GM12875 (cell line): Measurements from ENCODE around the gene DAPK1.

Experiments used
- H3K4me3 ChIP-seq: one replicate; pipeline ENCODE4 v1.5.1; 2011; ENCODE audit warnings: low read depth, low read length, control low read depth
- TF ChIP-seq, protein P1 (sequence below): IDR thresholded peaks from 2 replicates; pipeline ENCODE4 v1.5.1; 2011; ENCODE audit warnings: low read depth, mild to moderate bottlenecking, control low read depth, inconsistent platforms, low read length, moderate library complexity, borderline replicate concordance; ENCODE audit not compliant: insufficient read depth

DAPK1 gene

DNA sequence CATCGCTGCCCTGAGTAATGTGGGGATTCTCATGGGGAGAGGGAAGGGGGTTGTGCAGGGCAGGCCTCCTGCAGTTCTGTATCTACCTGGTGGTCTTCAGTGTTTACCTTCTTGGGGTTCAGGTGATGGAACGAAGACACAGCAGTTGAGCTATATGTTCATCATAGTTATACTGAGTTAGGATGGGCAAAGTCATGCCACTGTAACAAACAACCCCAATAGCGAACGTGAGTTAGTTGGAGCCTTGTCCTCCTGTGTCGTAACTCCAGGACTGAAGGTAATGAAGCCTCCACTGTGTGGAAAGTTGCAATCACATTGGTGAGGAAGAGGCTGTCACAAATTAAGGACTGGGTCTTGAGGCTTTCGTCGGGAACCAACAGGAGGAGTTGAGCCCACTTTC, 64.4 kb downstream of the DAPK1 start:
- no peak overlapping the region for H3K4me3 ChIP-seq
- TF ChIP-seq, protein P1, sequence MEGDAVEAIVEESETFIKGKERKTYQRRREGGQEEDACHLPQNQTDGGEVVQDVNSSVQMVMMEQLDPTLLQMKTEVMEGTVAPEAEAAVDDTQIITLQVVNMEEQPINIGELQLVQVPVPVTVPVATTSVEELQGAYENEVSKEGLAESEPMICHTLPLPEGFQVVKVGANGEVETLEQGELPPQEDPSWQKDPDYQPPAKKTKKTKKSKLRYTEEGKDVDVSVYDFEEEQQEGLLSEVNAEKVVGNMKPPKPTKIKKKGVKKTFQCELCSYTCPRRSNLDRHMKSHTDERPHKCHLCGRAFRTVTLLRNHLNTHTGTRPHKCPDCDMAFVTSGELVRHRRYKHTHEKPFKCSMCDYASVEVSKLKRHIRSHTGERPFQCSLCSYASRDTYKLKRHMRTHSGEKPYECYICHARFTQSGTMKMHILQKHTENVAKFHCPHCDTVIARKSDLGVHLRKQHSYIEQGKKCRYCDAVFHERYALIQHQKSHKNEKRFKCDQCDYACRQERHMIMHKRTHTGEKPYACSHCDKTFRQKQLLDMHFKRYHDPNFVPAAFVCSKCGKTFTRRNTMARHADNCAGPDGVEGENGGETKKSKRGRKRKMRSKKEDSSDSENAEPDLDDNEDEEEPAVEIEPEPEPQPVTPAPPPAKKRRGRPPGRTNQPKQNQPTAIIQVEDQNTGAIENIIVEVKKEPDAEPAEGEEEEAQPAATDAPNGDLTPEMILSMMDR: no peak

DNA sequence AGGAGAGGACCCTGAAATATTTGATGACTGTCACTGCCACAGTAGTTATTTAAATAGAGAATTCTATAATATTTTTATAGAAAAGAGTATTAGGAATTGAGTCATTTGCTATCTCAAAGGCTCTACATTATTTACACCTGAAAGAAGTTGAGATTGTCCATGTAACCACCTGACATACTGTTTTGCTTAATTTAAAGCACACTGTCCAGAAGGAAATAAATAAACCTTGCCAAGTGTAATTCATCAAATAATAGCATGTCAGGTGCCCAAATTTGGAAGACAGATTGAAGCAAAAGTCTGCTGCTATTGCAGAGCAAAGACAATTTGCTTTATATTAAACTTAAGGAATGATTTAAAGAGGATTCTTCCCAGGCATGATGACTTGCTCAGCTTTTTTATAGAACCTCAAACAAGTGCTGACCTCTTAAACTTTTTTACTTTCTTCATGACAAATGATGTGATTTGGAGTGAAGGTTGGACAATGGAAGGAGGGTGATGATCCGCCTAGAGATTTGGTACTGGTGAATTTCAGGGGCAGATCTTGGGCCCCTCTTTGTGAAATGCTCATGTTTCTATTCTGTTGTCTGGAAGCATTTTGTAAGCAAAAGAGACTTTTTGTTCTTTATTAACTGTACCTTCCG, 65.0 kb downstream of the DAPK1 start:
- TF ChIP-seq, protein P1: no peak

DNA sequence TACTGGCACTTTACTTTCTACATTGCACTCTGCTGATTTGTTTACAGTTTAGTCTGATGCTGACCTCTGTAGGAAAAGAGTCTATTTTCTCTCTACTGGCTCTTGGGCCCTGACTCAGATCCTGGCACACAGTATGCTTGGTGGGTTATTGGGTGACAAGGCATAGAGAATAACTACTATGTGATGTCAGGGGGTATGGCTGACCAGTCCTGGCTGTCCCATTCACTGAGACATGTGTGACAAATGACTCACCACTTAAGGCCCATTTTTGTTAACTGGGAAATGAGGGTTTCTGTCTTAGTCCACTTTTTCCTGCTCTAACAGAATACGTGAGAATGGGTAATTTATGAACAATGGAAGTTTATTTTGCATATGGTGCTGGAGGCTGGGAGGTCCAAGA, 66.4 kb downstream of the DAPK1 start:
- TF ChIP-seq, protein P1: no peak
- no peak overlapping the region for H3K4me3 ChIP-seq

More for the DNA sequence above, 65.0 kb downstream of the DAPK1 start:
- H3K4me3 ChIP-seq: no peak overlapping the region

DNA sequence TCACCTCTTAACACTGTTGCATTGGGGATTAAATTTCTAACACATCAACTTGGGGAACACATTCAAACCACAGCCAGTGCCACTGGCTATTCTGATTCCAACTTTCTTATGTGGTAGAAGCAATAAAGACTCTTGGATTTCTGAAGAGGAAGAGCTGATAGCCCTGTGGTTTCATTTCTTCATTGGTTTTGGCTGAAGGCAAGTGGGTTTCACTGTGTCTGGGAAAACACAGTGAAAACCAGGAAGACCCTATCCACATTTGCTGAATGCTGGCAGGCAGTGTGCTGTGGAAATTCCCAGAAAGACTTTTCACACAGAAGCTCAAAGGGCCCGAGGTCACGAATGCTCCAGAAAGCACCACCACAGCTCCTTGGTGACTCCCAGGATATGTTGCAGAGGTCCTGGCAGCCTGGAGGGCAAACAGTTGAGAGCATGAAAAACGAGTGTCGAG, 67.1 kb downstream of the DAPK1 start:
- no peak overlapping the region for H3K4me3 ChIP-seq
- TF ChIP-seq, protein P1: no peak

DNA sequence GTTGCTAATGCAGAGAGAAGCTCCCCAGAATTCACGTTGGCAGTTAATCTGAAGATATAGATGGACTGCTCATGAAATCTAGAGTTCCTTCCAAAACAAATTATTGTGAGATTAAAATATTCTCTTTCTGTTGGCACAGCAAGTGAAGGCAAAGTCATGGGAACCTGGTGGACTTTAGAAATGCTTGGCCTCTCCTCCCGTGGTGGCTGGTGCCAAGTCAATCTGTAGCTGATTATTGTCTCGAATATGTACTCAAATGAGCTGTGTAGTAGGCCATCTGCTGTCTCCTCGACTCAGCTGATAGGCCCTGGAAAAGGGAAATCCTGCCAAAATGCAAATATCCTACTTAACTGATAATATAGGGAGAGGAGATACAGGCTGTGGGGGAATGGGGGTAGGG, 69.3 kb downstream of the DAPK1 start:
- no peak overlapping the region for H3K4me3 ChIP-seq
- TF ChIP-seq, protein P1: no peak

DNA sequence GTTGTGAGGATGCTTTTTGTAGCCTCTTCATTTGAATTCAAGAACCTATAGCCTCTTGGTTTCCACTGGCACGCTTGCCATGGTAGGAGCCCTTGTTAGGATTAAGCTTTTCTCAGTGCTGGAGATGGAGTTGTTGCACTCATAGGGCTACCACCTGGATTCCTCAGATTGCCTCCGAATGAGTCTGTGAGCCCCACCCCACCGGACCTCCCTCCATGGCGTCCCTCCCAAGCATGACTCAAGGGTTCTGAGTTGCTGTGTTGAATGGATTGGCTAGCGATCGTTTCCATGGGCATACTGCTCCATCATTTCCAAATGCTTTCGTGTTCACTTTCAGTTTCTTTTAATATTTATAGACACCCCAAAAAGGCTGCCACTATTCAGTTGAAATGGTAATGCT, 69.9 kb downstream of the DAPK1 start:
- no peak overlapping the region for H3K4me3 ChIP-seq
- TF ChIP-seq, protein P1: no peak

DNA sequence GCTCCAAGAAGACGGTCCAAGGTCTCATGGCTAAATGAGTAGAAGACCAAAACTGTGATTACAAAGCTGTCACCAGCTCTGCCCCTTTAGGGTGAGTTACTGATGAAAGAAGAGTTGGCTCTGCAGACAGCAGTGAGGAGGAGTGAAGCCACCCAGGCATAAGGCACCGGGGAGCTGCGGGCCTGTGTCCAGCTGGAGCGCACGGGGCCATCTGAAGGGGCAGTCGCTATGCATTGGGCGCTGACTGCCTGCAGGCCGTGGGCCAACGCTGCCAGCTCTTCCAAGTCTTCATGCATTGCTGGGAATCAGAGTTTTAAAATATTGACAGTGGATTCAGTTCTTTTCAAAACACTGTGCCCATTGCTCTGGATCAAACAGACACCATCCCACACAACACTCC, 70.3 kb downstream of the DAPK1 start:
- H3K4me3 ChIP-seq: no peak overlapping the region
- TF ChIP-seq, protein P1: no peak
